Neutrophil (primary cell): Measurements from ENCODE around the gene MAP3K14.
A peak's percentile ranks its signal among the peaks of the same experiment; 100 is the strongest.

Experiments
- H3K27ac ChIP-seq: fragments of 200-600 bp; sonication (generic); 2 replicates; pipeline ENCODE4 v1.5.1; 2016; ENCODE audit warnings: mild to moderate bottlenecking, moderate library complexity
- H3K27me3 ChIP-seq: fragments of 200-600 bp; sonication (generic); 2 replicates; pipeline ENCODE4 v1.6.0; 2016; ENCODE audit warnings: mild to moderate bottlenecking
- H3K36me3 ChIP-seq: fragments of 200-600 bp; sonication (generic); 2 replicates; pipeline ENCODE4 v1.5.1; 2017
- H3K4me1 ChIP-seq, 2 experiments: fragments of 200-600 bp in 1 of 2; sonication (generic) in 1 of 2; 1 replicate in 1 of 2; 2 replicates in 1 of 2; pipeline versions ENCODE4 v1.5.1 to v1.6.1; 2013 to 2016; ENCODE audit warnings: low read depth in 1 of 2, low read length in 1 of 2, mild to moderate bottlenecking in 1 of 2, moderate library complexity in 1 of 2; ENCODE audit not compliant: control insufficient read depth in 1 of 2, insufficient read depth in 1 of 2
- H3K4me3 ChIP-seq, 2 experiments: fragments of 200-600 bp in 1 of 2; sonication (generic) in 1 of 2; 1 replicate in 1 of 2; 2 replicates in 1 of 2; pipeline ENCODE4 v1.5.1; 2013 to 2016; ENCODE audit warnings: low read depth in 1 of 2, low read length in 1 of 2, mild to moderate bottlenecking in 1 of 2, moderate library complexity in 1 of 2
- H3K9me3 ChIP-seq: fragments of 200-600 bp; sonication (generic); 2 replicates; pipeline ENCODE4 v1.5.1; 2016
- CTCF ChIP-seq: fragments of 200-600 bp; sonication (generic); IDR thresholded peaks from 2 replicates; pipeline ENCODE4 v1.5.1; 2016; ENCODE audit warnings: antibody characterized with exemption

MAP3K14 gene

GRCh38 chr17:45284176-45285140 lies 32.4 kb downstream of the MAP3K14 start:
- peaks cover 0 to 2% of the 10 kb centered on the region in 2 experiments for H3K4me1 ChIP-seq
- H3K36me3 ChIP-seq: peaks cover 59% of the 10 kb centered on the region
- no peaks in the 10 kb centered on the region for H3K27me3 ChIP-seq
- no peak overlapping the region for H3K4me3 ChIP-seq
- H3K27ac ChIP-seq: peak overlapping the region; percentile 9
- TF ChIP-seq CTCF: no peak
- H3K9me3 ChIP-seq: no peaks in the 10 kb centered on the region

- H3K27me3 ChIP-seq: no peaks in the 10 kb centered on the region
- H3K9me3 ChIP-seq: no peaks in the 10 kb centered on the region
- no peak for TF ChIP-seq CTCF
- H3K4me1 ChIP-seq: no peaks in the 10 kb centered on the region
- H3K27ac ChIP-seq: peak overlapping the region; percentile 9
- H3K4me3 ChIP-seq: no peak overlapping the region
- peaks cover 52% of the 10 kb centered on the region for H3K36me3 ChIP-seq
Measured at GRCh38 chr17:45283711-45284110, 33.1 kb downstream of the MAP3K14 start.

- Histone ChIP-seq H3K4me1 (no peaks in the 10 kb centered on the region), H3K4me3 (no peak overlapping the region), H3K27ac (no peak overlapping the region), H3K36me3 (peaks cover 48% of the 10 kb centered on the region), H3K27me3 (no peaks in the 10 kb centered on the region), H3K9me3 (no peaks in the 10 kb centered on the region)
- TF ChIP-seq CTCF: no peak
Measured at GRCh38 chr17:45282683-45283644, 33.9 kb downstream of the MAP3K14 start.

GRCh38 chr17:45279898-45280297 lies 36.9 kb downstream of the MAP3K14 start:
- Histone ChIP-seq H3K27ac (no peak overlapping the region), H3K27me3 (no peaks in the 10 kb centered on the region), H3K4me1 (no peaks in the 10 kb centered on the region), H3K36me3 (peaks cover 24% of the 10 kb centered on the region), H3K9me3 (no peaks in the 10 kb centered on the region), H3K4me3 (no peak overlapping the region)
- TF ChIP-seq CTCF: no peak

- H3K27ac ChIP-seq: no peak overlapping the region
Measured at GRCh38 chr17:45277992-45278391, 38.8 kb downstream of the MAP3K14 start.

More at GRCh38 chr17:45277992-45278391, 38.8 kb downstream of the MAP3K14 start:
- Histone ChIP-seq H3K9me3 (no peaks in the 10 kb centered on the region), H3K27me3 (no peaks in the 10 kb centered on the region), H3K36me3 (peaks cover 22% of the 10 kb centered on the region), H3K4me3 (no peak overlapping the region), H3K4me1 (no peaks in the 10 kb centered on the region)
- no peak for TF ChIP-seq CTCF
